GM18511 (cell line): ENCODE results near the gene ODF2.

Source experiments
- ATAC-seq: cut with Tn5 transposase; IDR thresholded peaks from one replicate; pipeline ENCODE4 v1.9.1; 2021; ENCODE audit warnings: mild to moderate bottlenecking, moderate library complexity; ENCODE audit not compliant: unreplicated experiment

ODF2 gene

DNA sequence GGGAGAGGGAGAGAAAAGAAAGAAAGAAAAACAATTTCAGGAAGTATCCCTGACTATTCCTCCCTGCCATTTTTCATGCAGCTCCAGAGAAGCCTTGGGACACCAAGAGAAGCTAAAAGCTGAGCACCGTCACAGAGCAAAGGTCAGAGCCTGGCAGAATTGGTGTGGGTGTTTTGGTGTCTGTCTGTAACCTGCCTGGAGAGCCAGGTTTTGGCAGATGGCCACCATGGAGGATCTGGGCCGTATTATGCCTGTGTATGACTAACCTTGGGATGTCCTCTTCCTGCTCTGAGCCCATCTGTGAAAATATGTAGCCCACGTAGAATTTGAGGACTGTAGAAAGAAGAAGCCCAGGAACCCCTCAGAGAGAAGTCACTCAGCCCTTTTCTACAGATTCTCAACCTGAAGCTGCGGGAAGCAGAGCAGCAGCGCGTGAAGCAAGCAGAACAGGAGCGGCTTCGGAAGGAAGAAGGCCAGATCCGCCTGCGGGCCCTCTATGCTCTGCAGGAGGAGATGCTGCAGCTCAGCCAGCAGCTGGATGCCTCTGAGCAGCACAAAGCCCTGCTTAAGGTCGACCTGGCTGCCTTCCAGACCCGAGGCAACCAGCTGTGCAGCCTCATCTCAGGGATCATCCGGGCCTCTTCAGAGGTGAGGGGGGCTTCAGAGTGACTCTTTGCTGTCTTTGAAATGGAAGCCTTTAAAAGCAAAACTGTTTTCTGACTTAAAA, 67.6 kb downstream of the ODF2 start:
- ATAC-seq, result no peak

GRCh38 chr9:128526720-128527119, 70.9 kb downstream of the ODF2 start:
- ATAC-seq, result no peak

- ATAC-seq, result no peak
These were observed 72.8 kb downstream of the ODF2 start for GRCh38 chr9:128528445-128529160.

GRCh38 chr9:128529191-128529590, 73.4 kb downstream of the ODF2 start:
- no peak for ATAC-seq

DNA sequence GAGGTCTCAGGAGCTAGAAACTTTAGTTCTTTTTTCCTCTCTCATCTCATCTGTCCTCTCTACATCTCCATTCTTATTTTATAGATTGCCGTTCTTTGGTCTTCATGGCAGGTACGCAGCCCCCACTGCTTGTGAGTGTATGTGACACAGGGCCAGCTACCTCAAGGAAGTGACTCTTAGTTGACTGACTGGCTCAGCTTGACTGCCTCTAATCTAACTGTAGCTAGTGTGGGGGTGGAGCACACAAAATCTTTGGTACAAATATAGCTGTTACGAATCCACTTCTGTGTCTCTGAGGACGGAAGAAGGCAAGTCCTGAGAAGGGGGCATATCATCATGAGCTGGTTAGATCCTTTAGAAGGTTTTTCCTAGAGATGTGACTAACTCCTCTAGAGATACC, 76.8 kb downstream of the ODF2 start:
- no peak for ATAC-seq

DNA sequence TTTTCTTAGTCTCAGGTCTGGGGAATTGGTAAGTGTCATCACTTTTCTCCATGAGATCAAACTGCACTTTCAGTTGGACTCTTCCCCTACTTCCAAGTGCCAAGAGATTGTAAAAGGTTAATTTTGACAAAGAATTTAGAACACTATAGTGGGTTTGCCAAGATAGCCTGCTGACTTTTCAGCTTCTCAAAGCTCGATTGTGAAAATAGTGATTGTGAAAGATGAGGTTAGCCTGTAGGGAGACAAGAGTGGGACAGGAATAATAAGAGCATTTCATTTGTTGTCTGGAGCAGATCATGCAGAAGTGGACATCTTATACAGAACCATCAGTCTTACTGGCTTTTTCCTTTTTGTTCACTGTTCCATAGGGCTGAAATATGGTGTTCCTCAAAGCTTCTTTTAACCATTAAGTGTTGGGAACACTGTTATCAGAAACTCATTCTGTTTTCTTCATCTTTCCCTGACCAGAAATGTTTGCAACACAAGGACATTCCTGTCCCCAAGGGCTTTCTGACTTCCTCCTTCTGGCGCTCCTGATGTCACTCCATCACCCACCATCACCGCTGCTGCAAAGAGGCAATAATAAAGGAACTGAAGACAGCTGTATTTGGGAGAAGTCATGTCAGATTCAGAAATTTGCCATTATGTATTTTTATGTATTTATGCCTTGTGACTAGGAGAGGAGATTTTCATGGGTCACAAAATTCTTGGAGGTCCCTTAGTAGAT, 85.0 kb downstream of the ODF2 start:
- ATAC-seq, result no peak

GRCh38 chr9:128546504-128546903, 90.7 kb downstream of the ODF2 start:
- ATAC-seq, result no peak

GRCh38 chr9:128548876-128549275, 93.1 kb downstream of the ODF2 start:
- ATAC-seq, result no peak

DNA sequence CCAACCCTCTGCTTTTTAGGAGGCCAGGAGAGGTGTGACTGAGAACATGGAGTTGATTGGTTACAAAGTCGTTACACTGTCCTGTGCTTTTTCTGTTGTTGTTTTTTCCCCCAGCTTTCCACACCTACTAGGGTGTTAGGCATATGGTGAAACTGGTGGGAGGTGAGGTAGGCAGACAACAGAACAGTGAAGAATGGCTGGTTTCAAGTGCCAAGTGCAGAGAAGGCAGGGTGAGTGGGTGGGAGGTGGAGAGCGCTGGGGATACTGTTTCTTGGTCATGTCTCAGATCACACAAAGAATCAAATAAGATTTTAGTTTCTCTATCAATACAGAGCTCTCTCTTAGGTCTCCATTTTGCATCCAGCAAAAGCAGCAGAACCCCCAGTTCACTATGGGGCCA, 94.4 kb downstream of the ODF2 start:
- no peak for ATAC-seq
